HepG2 (cell line): Measurements from ENCODE around the gene ICE1. TPM values are rescaled to one million over a fixed set of nuclear protein-coding genes. Genes with fewer than 3 reads are reported as not detected.

Source experiments
- ATAC-seq: fragments of 200-7000 bp; cut with Tn5 transposase; 3 replicates; pipeline ENCODE4 v1.9.1; 2020; ENCODE audit warnings: mild to moderate bottlenecking, moderate library complexity
- BruUV-seq: library from RNA; stranded (reverse); fragments of 400-500 nt; replicated peaks from 2 replicates; lab custom pipeline; 2021; lab: Mats Ljungman, UMichigan
- CTCF ChIA-PET: fragments of 300-600 bp; formaldehyde crosslinking; extraction: SDS; loops from one replicate; lab custom pipeline; 2021; ENCODE audit warnings: low total read pairs, inconsistent platforms, low intra/inter-chr PET ratio; lab: Yijun Ruan, JAX
- POLR2A ChIA-PET: fragments of 350-600 bp; sonication (Branson Sonifier 250); formaldehyde crosslinking; loops from one replicate; lab custom pipeline; 2020; ENCODE audit warnings: antibody characterized with exemption, inconsistent platforms; lab: Yijun Ruan, JAX
- DNase-seq: peaks from one replicate; pipeline ENCODE4 v3.0.0-alpha.2; 2015; ENCODE audit warnings: low spot score
- FAIRE-seq: peaks from 3 replicates; lab custom pipeline; 2011; peaks lifted over from hg19 to GRCh38; lab: Jason Lieb, UNC
- H2AFZ ChIP-seq: one replicate; pipeline ENCODE4 v1.6.1; 2011; ENCODE audit warnings: low read length, inconsistent platforms
- H3K27ac ChIP-seq: fragments of 300-600 bp; 3 replicates; pipeline ENCODE4 v1.8.0; 2011; ENCODE audit warnings: mixed run types, mild to moderate bottlenecking, mixed read lengths, low read length, inconsistent platforms; ENCODE audit not compliant: insufficient read depth; ENCODE audit errors: extremely low read length
- H3K27me3 ChIP-seq, 2 experiments: fragments of 200-600 bp in 1 of 2; 2 replicates in 1 of 2; 3 replicates in 1 of 2; pipeline versions ENCODE4 v1.6.0 to v1.8.0; 2011; ENCODE audit warnings: low read length in 2 of 2, mild to moderate bottlenecking in 2 of 2, moderate library complexity in 2 of 2, inconsistent platforms in 1 of 2; ENCODE audit not compliant: insufficient read depth in 2 of 2, control insufficient read depth in 1 of 2
- H3K36me3 ChIP-seq, 2 experiments: fragments of 200-600 bp in 1 of 2; replicated peaks in 1 of 2; 2 replicates in 1 of 2; 3 replicates in 1 of 2; pipeline versions ENCODE4 v1.5.1 to v1.8.0; 2011; ENCODE audit warnings: low read length in 2 of 2, inconsistent platforms in 1 of 2; ENCODE audit not compliant: insufficient read depth in 2 of 2, control insufficient read depth in 1 of 2
- H3K4me1 ChIP-seq: 2 replicates; pipeline ENCODE4 v1.5.1; 2012; ENCODE audit warnings: low read length, inconsistent platforms; ENCODE audit not compliant: insufficient read depth
- H3K4me2 ChIP-seq: 2 replicates; pipeline ENCODE4 v1.6.0; 2011; ENCODE audit warnings: low read depth, low read length, inconsistent platforms
- H3K4me3 ChIP-seq, 3 experiments: fragments of 200-600 bp in 1 of 3; sonication (generic), shearing (Covaris generic) in 1 of 3; replicated peaks in 1 of 3; 2 replicates each; pipeline ENCODE4 v1.5.1; 2011 to 2016; ENCODE audit warnings: low read length in 3 of 3, inconsistent platforms in 2 of 3, low read depth in 2 of 3, mild to moderate bottlenecking in 2 of 3, control low read depth in 1 of 3, mixed read lengths in 1 of 3; ENCODE audit not compliant: insufficient read depth in 1 of 3
- H3K79me2 ChIP-seq: one replicate; pipeline ENCODE4 v1.6.1; 2011; ENCODE audit warnings: low read length, inconsistent platforms; ENCODE audit not compliant: insufficient read depth
- H3K9ac ChIP-seq: 2 replicates; pipeline ENCODE4 v1.6.0; 2011; ENCODE audit warnings: mild to moderate bottlenecking, low read depth, low read length, inconsistent platforms; ENCODE audit not compliant: insufficient read depth
- H3K9me3 ChIP-seq: 2 replicates; pipeline ENCODE4 v1.5.1; 2012; ENCODE audit warnings: mild to moderate bottlenecking, low read length
- H4K20me1 ChIP-seq: 2 replicates; pipeline ENCODE4 v1.6.0; 2011; ENCODE audit warnings: inconsistent platforms, mild to moderate bottlenecking, low read length, moderate library complexity; ENCODE audit not compliant: insufficient read depth
- ATM ChIP-seq: fragments of 450-650 bp; IDR thresholded peaks from 2 replicates; pipeline ENCODE4 v1.7.1; 2017; ENCODE audit warnings: mild to moderate bottlenecking, borderline replicate concordance
- CBX5 ChIP-seq: sonication (generic); formaldehyde crosslinking; IDR thresholded peaks from 2 replicates; pipeline ENCODE4 v1.4.0; 2020; ENCODE audit warnings: missing genetic modification reagents, borderline replicate concordance
- NR2F6 ChIP-seq, 2 experiments: IDR thresholded peaks; 2 replicates each; pipeline ENCODE4 v1.6.1; 2016; ENCODE audit warnings: antibody characterized with exemption in 1 of 2, mild to moderate bottlenecking in 1 of 2
- ZNF563 ChIP-seq: sonication (generic); formaldehyde crosslinking; IDR thresholded peaks from 2 replicates; pipeline ENCODE4 v1.8.0; 2022; ENCODE audit warnings: mild to moderate bottlenecking, moderate library complexity, missing genetic modification reagents
- WGBS: methylation state at CpG from one replicate; pipeline ENCODE4 v1.1.6; 2017; ENCODE audit warnings: low lambda C conversion rate; 5-methylcytosine and 5-hydroxymethylcytosine counted together
- in situ Hi-C: cut with HindIII; loops from 2 replicates; pipeline ENCODE4 v1.10.0; 2017; ENCODE audit warnings: low pct_unique_long_range_greater_than_20kb; ENCODE audit not compliant: extremely low pct_ligation_motif_present
- intact Hi-C: fragments of 100-400 bp; cut with micrococcal nuclease; formaldehyde crosslinking; loops from one replicate; pipeline ENCODE4 v1.10.0; 2022; ENCODE audit not compliant: unreplicated experiment
- polyA plus RNA-seq, 8 experiments: library from polyadenylated mRNA; depleted of rRNA in 3 of 8; stranded (reverse) in 7 of 8; unstranded in 1 of 8; fragments of >200 nt; fragmentation: Illumina TruSeq in 4 of 8; extraction: Trizol in 4 of 8; gene quantifications; 2 replicates each; pipeline versions ENCODE4 v1.2.1 to v1.2.3, GENCODE V29; 2011 to 2016; ENCODE audit warnings: low read depth in 4 of 8, missing spikeins in 1 of 8, mixed read lengths in 1 of 8; ENCODE audit not compliant: insufficient read depth in 1 of 8
- total RNA-seq, 5 experiments: library from RNA; depleted of rRNA; stranded (reverse); fragments of >200 nt; fragmentation: Illumina TruSeq; extraction: Trizol; gene quantifications; 2 replicates each; pipeline ENCODE4 v1.2.3, GENCODE V29; 2016; ENCODE audit warnings: low read depth in 1 of 5
- TF ChIP-seq, protein P1 (sequence below): sonication (generic); formaldehyde crosslinking; IDR thresholded peaks from 2 replicates; pipeline ENCODE4 v1.4.0; 2020; ENCODE audit warnings: missing genetic modification reagents, borderline replicate concordance

The ICE1 gene
- total and polyA plus RNA-seq, 2 of the 13 experiments (the other 11 are each of a cell fraction or from before 2014, with no cell fraction given): 9.1 to 27.6 TPM

GRCh38 chr5:5534333-5534732 is 111.9 kb downstream of the ICE1 start:
- H3K9ac ChIP-seq: no peak overlapping the region
- CTCF ChIA-PET: no interaction called here
- H4K20me1 ChIP-seq: no peaks in the 10 kb centered on the region
- no TSS peak for BruUV-seq
- TF ChIP-seq, protein P1, sequence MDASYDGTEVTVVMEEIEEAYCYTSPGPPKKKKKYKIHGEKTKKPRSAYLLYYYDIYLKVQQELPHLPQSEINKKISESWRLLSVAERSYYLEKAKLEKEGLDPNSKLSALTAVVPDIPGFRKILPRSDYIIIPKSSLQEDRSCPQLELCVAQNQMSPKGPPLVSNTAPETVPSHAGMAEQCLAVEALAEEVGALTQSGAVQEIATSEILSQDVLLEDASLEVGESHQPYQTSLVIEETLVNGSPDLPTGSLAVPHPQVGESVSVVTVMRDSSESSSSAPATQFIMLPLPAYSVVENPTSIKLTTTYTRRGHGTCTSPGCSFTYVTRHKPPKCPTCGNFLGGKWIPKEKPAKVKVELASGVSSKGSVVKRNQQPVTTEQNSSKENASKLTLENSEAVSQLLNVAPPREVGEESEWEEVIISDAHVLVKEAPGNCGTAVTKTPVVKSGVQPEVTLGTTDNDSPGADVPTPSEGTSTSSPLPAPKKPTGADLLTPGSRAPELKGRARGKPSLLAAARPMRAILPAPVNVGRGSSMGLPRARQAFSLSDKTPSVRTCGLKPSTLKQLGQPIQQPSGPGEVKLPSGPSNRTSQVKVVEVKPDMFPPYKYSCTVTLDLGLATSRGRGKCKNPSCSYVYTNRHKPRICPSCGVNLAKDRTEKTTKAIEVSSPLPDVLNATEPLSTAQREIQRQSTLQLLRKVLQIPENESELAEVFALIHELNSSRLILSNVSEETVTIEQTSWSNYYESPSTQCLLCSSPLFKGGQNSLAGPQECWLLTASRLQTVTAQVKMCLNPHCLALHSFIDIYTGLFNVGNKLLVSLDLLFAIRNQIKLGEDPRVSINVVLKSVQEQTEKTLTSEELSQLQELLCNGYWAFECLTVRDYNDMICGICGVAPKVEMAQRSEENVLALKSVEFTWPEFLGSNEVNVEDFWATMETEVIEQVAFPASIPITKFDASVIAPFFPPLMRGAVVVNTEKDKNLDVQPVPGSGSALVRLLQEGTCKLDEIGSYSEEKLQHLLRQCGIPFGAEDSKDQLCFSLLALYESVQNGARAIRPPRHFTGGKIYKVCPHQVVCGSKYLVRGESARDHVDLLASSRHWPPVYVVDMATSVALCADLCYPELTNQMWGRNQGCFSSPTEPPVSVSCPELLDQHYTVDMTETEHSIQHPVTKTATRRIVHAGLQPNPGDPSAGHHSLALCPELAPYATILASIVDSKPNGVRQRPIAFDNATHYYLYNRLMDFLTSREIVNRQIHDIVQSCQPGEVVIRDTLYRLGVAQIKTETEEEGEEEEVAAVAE (CRISPR knock-in tag): no peak
- TF ChIP-seq, all 625 proteins: peak for 0
- Histone ChIP-seq H3K4me1 (no peaks in the 10 kb centered on the region), H2AFZ (no peak overlapping the region), H3K27ac (no peak overlapping the region), H3K27me3 (peaks cover 1 to 39% of the 10 kb centered on the region in 2 experiments; a peak in 4 of 5 replicates), H3K4me3 (no peak overlapping the region), H3K79me2 (no peaks in the 10 kb centered on the region), H3K36me3 (no peaks in the 10 kb centered on the region), H3K4me2 (no peak overlapping the region), H3K9me3 (no peaks in the 10 kb centered on the region)
- in situ Hi-C loops (no loop called here), intact Hi-C loops (no loop called here)
- 78% methylated on average over 3 of the region's 4 CpGs for WGBS
- no peak for DNase-seq
- POLR2A ChIA-PET: no interaction called here
- FAIRE-seq: no peak
- no peak for ATAC-seq

DNA sequence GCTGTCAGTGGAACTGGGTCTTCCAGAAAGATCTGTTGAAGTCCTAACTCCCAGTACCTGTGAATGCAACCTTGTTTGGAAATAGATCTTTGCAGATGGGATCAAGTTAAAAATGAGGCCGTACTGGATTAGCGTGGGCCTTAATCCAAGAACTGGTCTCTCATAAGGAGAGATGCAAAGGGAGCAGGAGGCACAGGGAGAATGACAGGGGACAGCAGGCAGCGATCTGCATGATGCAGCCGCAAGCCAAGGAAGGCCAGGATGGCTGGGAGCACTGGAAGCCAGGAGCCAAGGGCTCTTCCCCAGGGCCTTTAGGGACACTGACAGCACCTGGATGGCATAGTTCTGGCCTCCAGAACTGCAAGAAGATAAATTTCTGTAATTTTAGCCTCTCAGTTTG is 114.4 kb downstream of the ICE1 start:
- FAIRE-seq (no peak), DNase-seq (no peak), ATAC-seq (no peak)
- TF ChIP-seq CBX5 (CRISPR knock-in tag) (no peak), ZNF563 (no peak), ATM (no peak), NR2F6 (IDR thresholded peaks at IDR 0.05) (no peak), NR2F6 (CRISPR knock-in tag; IDR thresholded peaks at IDR 0.05) (no peak)
- intact Hi-C loops: no loop called here
- Histone ChIP-seq H3K36me3 (no peaks in the 10 kb centered on the region), H3K9me3 (no peaks in the 10 kb centered on the region), H3K27ac (no peak overlapping the region), H3K79me2 (no peaks in the 10 kb centered on the region), H3K4me2 (no peak overlapping the region), H3K9ac (no peak overlapping the region), H3K4me3 (no peak overlapping the region), H3K4me1 (no peaks in the 10 kb centered on the region), H3K27me3 (peaks cover 1 to 32% of the 10 kb centered on the region in 2 experiments; a peak in 4 of 5 replicates), H4K20me1 (no peaks in the 10 kb centered on the region), H2AFZ (no peak overlapping the region)
- BruUV-seq: no TSS peak
- 39% methylated on average over 2 of the region's 4 CpGs for WGBS
- ChIA-PET POLR2A (no interaction called here), CTCF (no interaction called here)
- in situ Hi-C loops: no loop called here
